ENCODE data around the gene EIF4E3. TPM values are rescaled to one million over a fixed set of nuclear protein-coding genes. Genes with fewer than 3 reads are reported as not detected.

The EIF4E3 gene
- total RNA-seq, 1 donor from 2014 or later = 17.3 TPM

GRCh38 chr3:71676931-71677330 is 48.3 kb downstream of the EIF4E3 start:
- H3K36me3 Mint-ChIP-seq (ENCODE audit: low read depth) = peaks cover 13% of the 10 kb centered on the region
- H3K27ac Mint-ChIP-seq = no peak overlapping the region
- H3K4me1 Mint-ChIP-seq (ENCODE audit: low read depth) = peaks cover 9% of the 10 kb centered on the region
- no peaks in the 10 kb centered on the region for H3K27me3 Mint-ChIP-seq (ENCODE audit: low read depth)
- no peak for DNase-seq (ENCODE audit: low spot score)
- intact Hi-C loops (cut with micrococcal nuclease) = no loop called here
- no peaks in the 10 kb centered on the region for H3K9me3 Mint-ChIP-seq
- no peak overlapping the region for H3K4me3 Mint-ChIP-seq (ENCODE audit: low read depth)

- intact Hi-C loops (cut with micrococcal nuclease) = no loop called here
- H3K4me1 Mint-ChIP-seq (ENCODE audit: low read depth) = no peaks in the 10 kb centered on the region
- DNase-seq (ENCODE audit: low spot score) = no peak
- peaks cover 4% of the 10 kb centered on the region for H3K36me3 Mint-ChIP-seq (ENCODE audit: low read depth)
- H3K27ac Mint-ChIP-seq = no peak overlapping the region
- H3K4me3 Mint-ChIP-seq (ENCODE audit: low read depth) = no peak overlapping the region
- H3K9me3 Mint-ChIP-seq = no peaks in the 10 kb centered on the region
- H3K27me3 Mint-ChIP-seq (ENCODE audit: low read depth) = no peaks in the 10 kb centered on the region
Observed at GRCh38 chr3:71673486-71673885, 51.7 kb downstream of the EIF4E3 start.

GRCh38 chr3:71672807-71673206 is 52.4 kb downstream of the EIF4E3 start:
- H3K4me3 Mint-ChIP-seq (ENCODE audit: low read depth) = no peak overlapping the region
- intact Hi-C loops (cut with micrococcal nuclease) = no loop called here
- H3K27ac Mint-ChIP-seq = no peak overlapping the region
- no peak for DNase-seq (ENCODE audit: low spot score)
- no peaks in the 10 kb centered on the region for H3K4me1 Mint-ChIP-seq (ENCODE audit: low read depth)
- H3K27me3 Mint-ChIP-seq (ENCODE audit: low read depth) = no peaks in the 10 kb centered on the region
- H3K36me3 Mint-ChIP-seq (ENCODE audit: low read depth) = peaks cover 4% of the 10 kb centered on the region
- H3K9me3 Mint-ChIP-seq = no peaks in the 10 kb centered on the region

- H3K36me3 Mint-ChIP-seq (ENCODE audit: low read depth) = peaks cover under 1% of the 10 kb centered on the region
- no peaks in the 10 kb centered on the region for H3K4me1 Mint-ChIP-seq (ENCODE audit: low read depth)
- DNase-seq (ENCODE audit: low spot score) = no peak
- no peak overlapping the region for H3K27ac Mint-ChIP-seq
- no peak overlapping the region for H3K4me3 Mint-ChIP-seq (ENCODE audit: low read depth)
- no peaks in the 10 kb centered on the region for H3K9me3 Mint-ChIP-seq
- intact Hi-C loops (cut with micrococcal nuclease) = no loop called here
- H3K27me3 Mint-ChIP-seq (ENCODE audit: low read depth) = no peaks in the 10 kb centered on the region
Observed at GRCh38 chr3:71672340-71672739, 52.9 kb downstream of the EIF4E3 start.

- no peaks in the 10 kb centered on the region for H3K27me3 Mint-ChIP-seq (ENCODE audit: low read depth)
- H3K36me3 Mint-ChIP-seq (ENCODE audit: low read depth) = no peaks in the 10 kb centered on the region
- no peak overlapping the region for H3K27ac Mint-ChIP-seq
- no peak overlapping the region for H3K4me3 Mint-ChIP-seq (ENCODE audit: low read depth)
- no peak for DNase-seq (ENCODE audit: low spot score)
- no peaks in the 10 kb centered on the region for H3K4me1 Mint-ChIP-seq (ENCODE audit: low read depth)
- intact Hi-C loops (cut with micrococcal nuclease) = no loop called here
- H3K9me3 Mint-ChIP-seq = no peaks in the 10 kb centered on the region
Observed at GRCh38 chr3:71671216-71671845, 53.9 kb downstream of the EIF4E3 start.

- H3K4me1 Mint-ChIP-seq (ENCODE audit: low read depth) = peaks cover 6% of the 10 kb centered on the region
- H3K4me3 Mint-ChIP-seq (ENCODE audit: low read depth) = no peak overlapping the region
- intact Hi-C loops (cut with micrococcal nuclease) = no loop called here
- no peak overlapping the region for H3K27ac Mint-ChIP-seq
- peaks cover 8% of the 10 kb centered on the region for H3K36me3 Mint-ChIP-seq (ENCODE audit: low read depth)
- DNase-seq (ENCODE audit: low spot score) = no peak
- peaks cover 10% of the 10 kb centered on the region for H3K9me3 Mint-ChIP-seq
- H3K27me3 Mint-ChIP-seq (ENCODE audit: low read depth) = no peaks in the 10 kb centered on the region
Observed at GRCh38 chr3:71662568-71662967, 62.6 kb downstream of the EIF4E3 start.

GRCh38 chr3:71662056-71662455 is 63.1 kb downstream of the EIF4E3 start:
- H3K36me3 Mint-ChIP-seq (ENCODE audit: low read depth) = peaks cover 8% of the 10 kb centered on the region
- no peak overlapping the region for H3K27ac Mint-ChIP-seq
- intact Hi-C loops (cut with micrococcal nuclease) = no loop called here
- H3K9me3 Mint-ChIP-seq = peaks cover 10% of the 10 kb centered on the region
- H3K27me3 Mint-ChIP-seq (ENCODE audit: low read depth) = no peaks in the 10 kb centered on the region
- H3K4me1 Mint-ChIP-seq (ENCODE audit: low read depth) = peaks cover 6% of the 10 kb centered on the region
- no peak overlapping the region for H3K4me3 Mint-ChIP-seq (ENCODE audit: low read depth)
- no peak for DNase-seq (ENCODE audit: low spot score)

- Mint-ChIP-seq H3K4me3 (ENCODE audit: low read depth) (no peak overlapping the region), H3K27me3 (ENCODE audit: low read depth) (no peaks in the 10 kb centered on the region), H3K27ac (no peak overlapping the region), H3K36me3 (ENCODE audit: low read depth) (peaks cover 3% of the 10 kb centered on the region), H3K4me1 (ENCODE audit: low read depth) (peaks cover 6% of the 10 kb centered on the region), H3K9me3 (no peaks in the 10 kb centered on the region)
- DNase-seq (ENCODE audit: low spot score) = no peak
- intact Hi-C loops (cut with micrococcal nuclease) = loop anchor here (10.0 kb wide), 1 partner anchor 1115 kb away; no protein-coding TSS in a partner anchor
Observed at GRCh38 chr3:71659864-71660591, 65.2 kb downstream of the EIF4E3 start.

- no peak overlapping the region for H3K27ac Mint-ChIP-seq
- H3K4me1 Mint-ChIP-seq (ENCODE audit: low read depth) = peaks cover 6% of the 10 kb centered on the region
- H3K27me3 Mint-ChIP-seq (ENCODE audit: low read depth) = peaks cover 5% of the 10 kb centered on the region
- intact Hi-C loops (cut with micrococcal nuclease) = loop anchor here (10.0 kb wide), 1 partner anchor 1113 kb away; no protein-coding TSS in a partner anchor
- no peaks in the 10 kb centered on the region for H3K9me3 Mint-ChIP-seq
- no peak for DNase-seq (ENCODE audit: low spot score)
- H3K36me3 Mint-ChIP-seq (ENCODE audit: low read depth) = no peaks in the 10 kb centered on the region
- H3K4me3 Mint-ChIP-seq (ENCODE audit: low read depth) = no peak overlapping the region
Observed at GRCh38 chr3:71657831-71658530, 67.2 kb downstream of the EIF4E3 start.

GRCh38 chr3:71655061-71655460 is 70.1 kb downstream of the EIF4E3 start:
- Mint-ChIP-seq H3K4me1 (ENCODE audit: low read depth) (peaks cover 3% of the 10 kb centered on the region), H3K27me3 (ENCODE audit: low read depth) (peaks cover 5% of the 10 kb centered on the region), H3K9me3 (no peaks in the 10 kb centered on the region), H3K4me3 (ENCODE audit: low read depth) (no peak overlapping the region), H3K36me3 (ENCODE audit: low read depth) (no peaks in the 10 kb centered on the region), H3K27ac (no peak overlapping the region)
- intact Hi-C loops (cut with micrococcal nuclease) = loop anchor here (10.0 kb wide), 1 partner anchor 1110 kb away; no protein-coding TSS in a partner anchor
- no peak for DNase-seq (ENCODE audit: low spot score)

GRCh38 chr3:71653414-71653807 is 71.8 kb downstream of the EIF4E3 start:
- no peaks in the 10 kb centered on the region for H3K9me3 Mint-ChIP-seq
- H3K4me1 Mint-ChIP-seq (ENCODE audit: low read depth) = peaks cover 3% of the 10 kb centered on the region
- intact Hi-C loops (cut with micrococcal nuclease) = loop anchor here (10.0 kb wide), 1 partner anchor 1109 kb away; no protein-coding TSS in a partner anchor
- DNase-seq (ENCODE audit: low spot score) = no peak
- no peak overlapping the region for H3K27ac Mint-ChIP-seq
- no peaks in the 10 kb centered on the region for H3K36me3 Mint-ChIP-seq (ENCODE audit: low read depth)
- H3K27me3 Mint-ChIP-seq (ENCODE audit: low read depth) = peaks cover 5% of the 10 kb centered on the region
- no peak overlapping the region for H3K4me3 Mint-ChIP-seq (ENCODE audit: low read depth)

- Mint-ChIP-seq H3K27me3 (ENCODE audit: low read depth) (peaks cover 5% of the 10 kb centered on the region), H3K27ac (no peak overlapping the region), H3K4me1 (ENCODE audit: low read depth) (peaks cover 3% of the 10 kb centered on the region), H3K9me3 (no peaks in the 10 kb centered on the region), H3K4me3 (ENCODE audit: low read depth) (no peak overlapping the region), H3K36me3 (ENCODE audit: low read depth) (no peaks in the 10 kb centered on the region)
- DNase-seq (ENCODE audit: low spot score) = no peak
- intact Hi-C loops (cut with micrococcal nuclease) = loop anchor here (10.0 kb wide), 1 partner anchor 1108 kb away; no protein-coding TSS in a partner anchor
Observed at GRCh38 chr3:71652781-71653413, 72.3 kb downstream of the EIF4E3 start.

All from activated T-helper 2 cell treated with anti-CD3 and anti-CD28 coated beads, Interferon-gamma antibody, Interleukin-2, Interleukin-4, amounts not matched to agents 10 μg/mL and 5 μg/mL and 100 μg/mL, durations not matched to agents 14 hours and 24 hours and 36 hours (primary cell).